ENCODE measurements around the gene KIF3A. TPM values are rescaled to one million over a fixed set of nuclear protein-coding genes. Genes with fewer than 3 reads are reported as not detected.

The KIF3A gene
- total RNA-seq, 1 donor from 2014 or later, result 21.5 TPM

DNA sequence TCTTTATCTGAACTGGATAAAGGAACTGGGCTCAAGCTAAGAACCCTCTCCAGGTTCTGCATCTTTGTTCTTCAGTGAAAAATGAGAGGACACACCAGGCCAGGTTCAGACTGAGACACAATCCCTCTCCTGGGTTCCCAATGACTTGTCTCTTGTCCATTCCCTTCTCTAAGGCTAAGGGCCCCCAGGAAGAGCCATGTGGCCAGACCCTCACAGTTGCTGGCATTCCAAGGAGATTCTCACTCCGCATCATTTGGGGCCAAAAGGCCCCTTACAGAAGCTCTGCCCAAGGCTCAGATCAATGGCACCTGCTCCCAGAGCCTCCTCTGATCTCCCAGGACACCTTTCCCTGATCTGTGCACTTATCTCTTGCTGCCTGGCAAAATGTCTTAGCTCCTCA lies 58.6 kb downstream of the KIF3A start:
- no peak for DNase-seq (ENCODE audit: low read depth)

DNA sequence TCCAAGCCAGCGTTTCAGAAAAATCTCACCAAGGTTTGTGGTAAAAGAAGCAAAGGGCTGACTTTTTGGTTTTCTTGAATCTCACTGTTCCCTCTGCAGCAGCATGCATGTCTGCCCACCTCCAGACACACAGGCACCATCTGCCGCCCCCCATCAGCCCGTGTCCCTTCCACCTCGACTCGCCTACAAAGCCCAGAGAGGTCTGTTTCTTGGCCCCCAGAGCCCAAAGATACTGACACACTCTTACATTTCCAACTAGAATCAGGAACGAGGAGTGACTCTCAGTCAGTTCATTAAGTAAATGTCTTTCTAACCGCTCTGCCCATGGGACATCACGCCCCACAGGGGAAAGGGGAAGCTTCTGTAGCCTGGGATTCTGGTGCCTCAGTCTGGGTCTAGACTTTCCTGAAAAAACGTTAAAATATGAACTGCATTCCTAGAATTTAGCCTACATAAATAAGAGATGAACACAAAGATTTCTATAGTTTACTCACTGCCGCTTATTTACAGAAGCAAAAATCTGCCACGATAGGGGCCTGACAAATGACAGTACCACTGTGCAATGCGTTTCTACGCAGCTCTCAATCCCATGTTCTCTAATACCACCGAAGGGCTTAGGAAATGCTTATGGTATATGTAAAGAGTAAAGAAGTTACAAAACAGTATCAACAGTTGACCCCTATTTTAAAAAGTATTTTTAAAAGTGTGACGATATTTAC lies 59.5 kb downstream of the KIF3A start:
- no peak for DNase-seq (ENCODE audit: low read depth)

DNA sequence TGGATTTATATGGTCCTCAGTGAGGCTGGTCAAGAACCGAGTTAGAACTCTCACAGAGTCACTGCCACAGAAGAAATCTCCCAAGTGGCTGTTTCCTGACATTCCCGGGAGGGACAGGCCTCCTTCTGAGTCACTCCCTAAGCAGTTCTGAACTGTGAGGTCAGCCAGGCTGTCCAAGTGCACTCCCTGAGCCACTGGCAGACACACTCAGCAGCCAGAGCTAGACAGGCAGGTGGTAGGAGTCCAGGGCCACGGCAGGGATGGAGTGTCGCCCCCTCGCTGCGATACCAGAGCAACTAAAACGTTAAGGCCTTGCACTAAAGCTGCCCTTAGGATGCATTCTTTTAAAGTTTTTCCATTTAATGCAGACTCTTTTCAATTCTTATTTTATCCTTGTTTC lies 60.2 kb downstream of the KIF3A start:
- DNase-seq (ENCODE audit: low read depth), result peak; percentile 89

DNA sequence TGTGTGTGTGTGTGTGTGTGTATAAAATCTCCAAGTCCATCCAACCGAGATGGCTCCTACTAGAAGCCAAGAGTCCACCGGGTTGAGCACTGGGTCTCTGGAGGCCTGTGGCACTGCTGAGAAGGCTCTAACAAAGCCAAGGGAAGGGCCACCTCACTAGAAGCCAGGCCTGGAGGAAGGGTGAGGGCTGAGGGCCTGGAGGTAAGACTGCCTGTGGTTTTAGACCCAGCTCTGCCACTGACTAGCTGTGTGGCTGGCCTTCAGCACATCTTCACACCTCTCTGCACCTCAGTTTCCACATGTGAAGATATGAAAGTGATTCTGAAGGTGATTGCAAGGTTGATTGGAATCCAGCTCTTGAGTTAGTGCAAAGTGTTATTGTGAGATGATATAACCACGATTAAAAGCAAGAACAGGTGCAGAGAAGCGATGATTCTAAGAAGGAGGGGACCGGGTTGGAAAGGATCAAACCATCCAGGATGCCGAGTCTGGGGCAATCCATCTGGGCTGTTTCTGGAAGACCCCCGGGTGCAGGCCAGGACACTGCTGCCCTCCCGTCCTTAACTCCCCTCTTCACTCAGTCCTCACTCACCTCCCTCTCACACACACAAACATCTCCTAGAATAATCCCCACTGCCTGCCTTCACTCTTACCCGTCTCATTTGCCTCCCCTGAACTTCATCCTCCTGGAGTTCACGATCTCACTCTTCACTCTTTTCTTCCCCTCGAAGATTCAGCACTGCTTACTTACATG lies 61.2 kb downstream of the KIF3A start:
- DNase-seq (ENCODE audit: low read depth), result no peak

DNA sequence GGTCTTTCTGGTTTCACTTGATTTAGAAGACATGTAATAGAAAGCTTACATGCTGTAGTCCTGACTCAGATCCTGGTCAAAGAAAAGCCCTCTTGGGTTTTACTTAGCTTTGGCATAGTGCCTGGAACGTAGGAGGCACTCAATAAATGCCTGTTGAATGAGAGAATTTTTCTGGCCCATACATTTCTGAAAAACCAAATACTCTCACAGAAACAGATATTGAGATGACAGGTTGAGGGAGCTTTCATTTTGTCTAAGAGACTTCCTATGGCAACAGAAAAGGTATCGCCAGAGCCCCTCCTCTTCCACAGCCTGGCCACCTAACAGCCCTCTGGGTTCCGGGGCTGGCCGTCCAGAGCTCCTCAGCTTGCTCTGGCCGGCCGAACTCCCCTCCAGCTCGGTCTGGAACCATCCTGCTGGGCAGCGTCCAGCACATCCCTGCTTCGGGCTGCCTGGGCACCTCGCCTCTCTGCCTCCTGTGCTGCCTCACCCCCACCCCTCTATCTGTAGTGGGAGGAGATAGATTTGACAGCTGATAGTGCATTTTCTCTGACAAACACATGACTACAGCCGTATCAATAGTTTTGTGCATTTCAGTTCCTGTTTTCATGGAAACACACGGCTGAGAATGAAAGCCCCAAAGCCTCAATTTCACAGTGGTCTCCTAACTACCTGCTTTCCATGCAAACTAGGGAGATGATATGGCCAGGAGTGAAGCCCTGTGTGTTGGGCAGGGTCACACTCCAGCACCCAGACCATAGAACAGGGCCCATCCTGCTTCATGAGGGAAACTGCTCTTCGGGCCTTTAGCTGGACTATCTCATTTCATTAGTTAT lies 62.5 kb downstream of the KIF3A start:
- peak; percentile 93 for DNase-seq (ENCODE audit: low read depth)

DNA sequence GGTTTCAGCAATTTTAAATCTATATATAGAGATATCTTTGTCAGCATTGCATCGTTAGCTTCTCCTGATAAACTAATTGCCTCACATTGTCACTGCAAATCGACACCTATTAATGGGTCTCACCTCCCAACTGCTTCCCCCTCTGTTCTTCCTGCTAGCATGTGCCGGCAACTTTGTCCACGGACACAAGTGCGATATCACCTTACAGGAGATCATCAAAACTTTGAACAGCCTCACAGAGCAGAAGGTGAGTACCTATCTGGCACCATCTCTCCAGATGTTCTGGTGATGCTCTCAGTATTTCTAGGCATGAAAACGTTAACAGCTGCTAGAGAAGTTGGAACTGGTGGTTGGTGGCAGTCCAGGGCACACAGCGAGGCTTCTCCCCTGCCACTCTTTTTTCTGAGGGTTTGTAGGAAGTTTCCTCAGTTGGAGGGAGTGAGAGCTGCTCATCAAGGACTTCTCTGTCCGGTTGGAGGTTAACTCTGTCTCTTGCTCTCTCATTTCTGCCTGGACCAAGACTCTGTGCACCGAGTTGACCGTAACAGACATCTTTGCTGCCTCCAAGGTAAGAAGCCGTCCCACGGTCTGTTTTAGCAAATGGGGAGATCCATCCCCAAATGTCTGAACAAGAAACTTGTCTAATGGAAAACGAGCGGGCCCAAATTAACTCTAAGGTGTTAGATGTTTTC lies 63.3 kb downstream of the KIF3A start, which contains the start of gene IL4:
Gene IL4 (plus strand): TSS at position 51 of the 692 bp plus-strand sequence. CDS start 62 bp downstream, at position 113.
- DNase-seq (ENCODE audit: low read depth), result no peak

DNA sequence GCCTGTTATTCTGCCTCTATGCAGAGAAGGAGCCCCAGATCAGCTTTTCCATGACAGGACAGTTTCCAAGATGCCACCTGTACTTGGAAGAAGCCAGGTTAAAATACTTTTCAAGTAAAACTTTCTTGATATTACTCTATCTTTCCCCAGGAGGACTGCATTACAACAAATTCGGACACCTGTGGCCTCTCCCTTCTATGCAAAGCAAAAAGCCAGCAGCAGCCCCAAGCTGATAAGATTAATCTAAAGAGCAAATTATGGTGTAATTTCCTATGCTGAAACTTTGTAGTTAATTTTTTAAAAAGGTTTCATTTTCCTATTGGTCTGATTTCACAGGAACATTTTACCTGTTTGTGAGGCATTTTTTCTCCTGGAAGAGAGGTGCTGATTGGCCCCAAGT lies 63.9 kb downstream of the KIF3A start:
- DNase-seq (ENCODE audit: low read depth), result no peak

DNA sequence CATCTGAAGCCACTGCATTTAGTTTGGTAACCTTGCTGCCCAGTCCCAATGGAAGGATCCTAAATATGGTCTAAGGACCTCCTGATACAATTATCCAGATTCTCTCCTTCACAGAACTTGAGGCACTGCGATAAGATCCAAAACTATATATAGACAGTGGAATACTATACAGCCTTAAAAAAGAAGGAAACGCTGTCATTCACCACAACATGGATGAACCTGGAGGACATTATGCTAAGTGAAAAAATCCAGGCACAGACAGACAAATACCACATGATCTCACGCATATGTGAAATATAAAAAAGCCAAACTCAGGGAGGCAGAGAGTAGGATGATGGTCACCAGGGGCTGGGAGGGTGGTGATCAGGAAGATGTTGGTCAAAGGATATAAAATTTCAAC lies 66.3 kb downstream of the KIF3A start:
- DNase-seq (ENCODE audit: low read depth), result no peak

DNA sequence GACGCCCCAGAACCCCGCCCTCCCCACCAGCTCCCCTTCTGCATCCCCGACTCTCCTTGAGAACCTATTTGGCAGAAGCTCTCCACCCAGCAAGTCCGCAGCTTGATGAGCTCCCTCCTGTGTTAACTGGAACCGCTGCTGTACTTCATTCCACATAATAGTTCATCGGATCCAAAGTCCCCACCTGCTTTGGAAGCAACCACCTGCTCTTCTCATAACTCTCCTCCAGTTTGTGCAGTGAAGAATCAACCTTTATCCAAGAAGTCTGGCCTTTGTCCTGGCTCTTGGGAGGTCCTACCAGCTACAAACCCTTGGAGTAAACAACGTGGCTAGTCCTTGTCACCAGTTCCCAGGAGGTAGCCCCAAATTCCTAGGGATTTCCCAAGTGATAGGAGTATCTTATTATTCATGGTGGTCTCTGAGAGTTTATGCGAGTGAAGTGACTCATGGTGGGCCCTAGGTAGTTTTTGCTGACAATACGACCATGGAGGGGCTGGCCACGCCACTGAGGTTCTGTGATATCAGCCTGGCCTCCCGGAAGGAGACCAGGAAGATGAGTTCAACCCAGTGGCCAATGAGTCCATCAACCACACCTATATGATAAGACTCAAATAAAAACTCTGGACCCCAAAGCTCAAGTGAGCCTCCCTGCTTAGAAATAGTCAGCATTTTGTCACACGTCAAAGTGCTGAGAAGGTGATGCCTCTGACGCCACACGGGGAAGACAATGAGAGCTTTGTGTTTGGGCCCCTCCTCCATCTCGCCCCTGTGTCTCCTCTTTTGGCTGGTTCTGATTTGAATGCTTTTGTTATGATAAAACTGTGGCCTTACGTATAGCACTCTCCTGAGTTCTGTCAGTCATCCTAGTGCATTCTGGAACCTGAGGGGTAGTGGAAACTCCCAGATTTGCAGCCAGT lies 67.1 kb downstream of the KIF3A start:
- DNase-seq (ENCODE audit: low read depth), result no peak

DNA sequence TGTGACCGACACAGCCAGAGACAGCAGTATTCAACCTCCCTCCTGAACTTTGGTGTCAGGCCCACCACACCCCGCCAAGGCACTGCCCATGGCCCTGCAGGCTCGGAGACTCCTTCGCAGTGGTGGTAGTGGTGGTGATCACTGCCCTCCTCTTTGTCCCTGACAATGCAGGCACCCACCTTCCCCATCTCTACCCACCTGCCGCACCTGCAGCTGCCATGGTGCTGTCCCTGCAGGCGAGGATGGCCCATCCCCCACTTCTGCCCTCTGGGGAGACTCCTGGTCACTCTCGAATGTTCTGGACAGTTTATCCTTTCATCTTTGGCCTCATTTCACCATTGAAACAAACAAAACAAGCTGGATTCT lies 67.9 kb downstream of the KIF3A start:
- no peak for DNase-seq (ENCODE audit: low read depth)

DNA sequence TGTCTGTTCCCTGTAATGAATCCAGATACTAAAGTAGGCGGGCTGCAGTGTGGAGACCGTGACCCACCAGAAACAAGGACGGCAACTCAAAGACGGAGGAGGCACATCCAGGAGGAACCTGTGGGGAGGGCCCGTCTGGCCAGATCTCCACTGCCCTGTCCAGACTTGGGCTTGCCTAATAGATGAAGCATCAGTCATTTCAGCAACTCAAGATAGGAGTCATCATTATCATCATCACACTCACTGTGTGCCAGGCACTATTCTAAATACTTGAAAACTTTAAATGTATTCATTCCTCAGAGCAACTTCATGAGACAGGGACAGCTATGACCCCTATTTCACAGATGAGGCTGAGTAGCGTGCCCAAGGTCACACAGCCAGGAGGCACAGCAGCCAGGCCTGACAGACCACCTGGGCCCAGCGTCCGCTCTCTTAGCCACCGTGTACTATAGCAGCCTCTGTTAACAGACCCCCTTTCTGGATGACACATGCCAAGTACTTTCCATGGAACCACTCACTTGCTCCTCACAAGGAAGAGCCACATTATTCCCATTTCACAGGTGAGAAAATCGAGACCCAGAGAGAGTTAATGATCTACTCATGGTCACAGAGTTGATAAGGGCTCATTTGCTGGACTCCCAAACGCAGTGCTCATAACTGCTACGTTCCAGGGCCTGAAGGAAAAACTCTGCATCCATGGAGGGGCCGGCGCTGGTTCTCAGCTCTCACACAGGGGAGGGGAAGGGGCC lies 68.5 kb downstream of the KIF3A start:
- DNase-seq (ENCODE audit: low read depth), result no peak

DNA sequence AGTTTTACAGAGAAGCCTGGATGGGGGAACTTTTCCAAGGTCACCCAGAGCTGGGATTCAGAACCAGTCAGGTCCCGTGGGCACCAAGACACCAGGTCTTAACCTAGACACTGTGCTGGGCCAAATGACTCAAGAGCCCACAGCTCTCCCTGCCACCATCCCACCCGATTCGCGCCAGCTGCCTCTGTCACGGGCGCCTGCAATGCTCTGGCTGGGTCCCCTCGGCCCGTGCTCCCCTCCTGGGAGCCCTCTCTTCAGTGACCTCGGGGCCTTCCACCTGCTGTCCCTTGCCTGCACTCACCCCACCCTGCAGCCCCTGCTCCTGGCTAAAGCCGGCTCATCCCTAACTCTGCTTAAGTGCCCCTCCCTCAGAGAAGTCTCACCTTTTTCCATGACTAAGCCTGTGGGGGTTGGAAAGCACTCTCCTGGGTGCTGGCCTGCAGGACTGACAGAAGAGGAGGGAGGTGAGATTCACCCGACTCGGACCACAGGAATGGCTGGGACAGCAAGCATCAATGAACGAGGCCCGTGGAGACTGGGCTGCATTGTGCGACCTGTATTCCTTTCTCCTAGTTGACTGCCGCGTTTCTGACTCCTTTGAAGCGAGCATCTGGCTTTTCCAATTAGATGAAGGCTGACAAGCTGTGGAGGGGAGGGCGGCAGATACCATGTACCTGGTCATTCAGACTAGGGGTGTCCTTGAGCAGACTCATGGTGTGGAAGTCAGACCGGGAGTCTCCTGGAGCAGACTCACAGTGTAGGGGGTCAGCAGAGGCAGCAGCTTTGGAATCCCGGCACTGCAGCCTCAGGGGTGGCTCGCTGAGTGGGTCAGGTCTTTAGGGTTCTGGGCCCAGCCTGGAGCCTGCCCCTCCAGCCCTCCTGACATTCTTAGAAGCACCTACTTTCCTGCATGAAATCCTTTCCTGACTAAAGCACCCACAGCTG lies 69.3 kb downstream of the KIF3A start:
- DNase-seq (ENCODE audit: low read depth), result no peak

DNA sequence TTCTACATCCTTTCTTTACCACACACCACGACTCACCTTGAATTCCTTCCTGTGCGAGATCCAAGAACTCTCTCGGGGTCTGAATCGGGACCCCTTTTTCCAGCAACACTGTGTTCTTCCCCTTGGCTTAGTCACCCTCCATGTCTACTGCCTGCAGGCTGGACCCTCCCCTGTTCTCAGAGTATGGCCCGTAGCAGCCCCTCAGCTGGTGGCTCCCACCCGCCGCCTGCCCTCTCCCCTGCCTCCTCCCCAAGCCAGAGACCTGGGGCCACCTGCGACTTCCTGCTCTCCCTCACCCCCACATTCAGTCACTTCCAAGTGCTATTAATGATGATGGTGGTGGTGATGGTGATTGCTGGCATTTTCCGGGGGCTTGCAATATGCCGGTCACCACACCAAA lies 70.0 kb downstream of the KIF3A start:
- DNase-seq (ENCODE audit: low read depth), result no peak

DNA sequence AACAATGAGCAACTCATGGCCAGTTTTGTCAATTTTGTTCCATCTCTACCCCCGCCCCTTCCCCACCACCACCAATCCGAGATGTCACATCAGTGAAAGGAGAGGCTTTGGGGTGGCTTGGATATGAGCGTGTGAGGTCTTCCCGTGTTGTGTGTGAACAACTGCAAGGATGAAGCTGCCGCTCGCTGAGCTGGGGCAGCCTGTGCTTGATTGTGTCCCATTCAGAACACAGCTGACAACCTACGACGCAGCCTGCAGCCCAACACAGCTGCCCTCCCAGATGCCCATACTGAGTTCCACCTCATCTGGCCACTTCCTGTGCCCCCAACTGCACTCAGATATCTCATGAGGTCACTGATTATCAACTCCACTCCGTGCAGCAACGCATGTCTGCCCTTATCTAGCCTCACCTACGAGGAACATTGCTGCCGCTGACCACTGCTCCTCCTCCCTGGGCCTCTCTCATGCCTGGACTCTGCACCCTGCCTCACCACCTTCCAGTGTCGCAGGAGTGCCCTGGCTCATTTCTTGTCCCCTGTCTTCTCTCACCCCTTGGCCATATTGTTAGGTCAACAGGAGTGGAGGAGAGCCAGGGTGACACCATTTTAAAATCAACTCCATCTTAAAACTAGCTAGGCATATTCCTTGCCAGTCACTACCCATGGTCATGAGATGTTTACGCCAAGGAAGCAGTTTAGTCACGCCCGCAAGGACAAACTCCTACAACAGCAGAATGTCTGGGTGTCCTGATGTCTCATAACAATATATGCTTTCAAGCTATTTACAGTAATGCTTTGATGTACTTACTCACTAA lies 70.8 kb downstream of the KIF3A start:
- DNase-seq (ENCODE audit: low read depth), result no peak

DNA sequence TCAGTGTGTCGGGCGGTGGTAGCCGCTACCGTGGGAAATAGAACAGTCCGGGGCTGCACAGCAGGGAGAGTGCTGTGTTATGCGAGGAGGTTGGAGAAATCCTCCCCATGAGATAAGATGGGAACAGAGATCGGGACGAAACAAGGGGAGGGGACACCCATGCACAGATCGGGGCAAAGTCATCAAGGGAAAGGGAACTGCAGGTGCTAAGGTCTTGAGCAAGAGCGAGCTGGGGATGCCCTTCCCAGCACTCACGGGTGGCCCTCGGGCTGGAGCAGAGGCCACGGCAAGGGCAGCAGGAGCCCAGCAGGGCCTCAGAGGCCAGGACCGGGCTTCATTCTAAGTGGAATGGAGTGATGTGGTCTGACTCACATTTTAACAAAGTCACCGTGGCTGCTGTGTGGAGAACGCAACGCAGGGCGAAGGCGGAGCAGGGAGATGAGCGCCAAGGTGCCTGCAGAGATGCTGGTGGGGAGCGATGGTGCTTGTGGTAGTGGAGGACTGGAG lies 71.7 kb downstream of the KIF3A start:
- DNase-seq (ENCODE audit: low read depth), result no peak

DNA sequence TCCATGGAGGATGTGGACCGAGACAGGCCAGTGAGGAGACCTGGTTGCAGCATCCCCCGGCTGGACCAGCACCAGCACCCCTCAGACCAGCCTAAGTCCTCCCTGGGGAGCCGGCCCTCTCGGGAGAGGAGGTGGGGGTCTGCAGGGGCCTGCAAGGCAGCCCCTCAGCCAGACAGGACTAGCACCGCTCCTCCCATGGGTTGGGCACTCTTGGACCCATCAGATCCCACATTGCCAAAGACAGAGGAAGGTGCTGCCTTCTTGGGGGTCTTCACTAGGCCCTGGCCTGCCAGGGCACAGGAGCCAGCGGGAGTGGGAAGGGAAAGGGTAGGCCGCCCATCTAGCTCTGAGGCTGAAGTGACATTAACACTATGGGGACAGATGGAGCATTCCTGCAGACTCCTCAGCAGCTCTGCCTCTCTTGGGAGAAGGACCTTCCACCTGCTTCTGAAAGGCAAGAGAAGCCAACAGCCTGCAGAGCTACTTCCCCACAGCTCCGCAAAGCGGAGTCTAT lies 72.6 kb downstream of the KIF3A start:
- no peak for DNase-seq (ENCODE audit: low read depth)

Data from renal cortical epithelial cell (primary cell).